SK-N-SH (cell line): Measurements from ENCODE around the gene ADAMTS2.

Experiments
- EZH2phosphoT487 ChIP-seq: fragments of 200-600 bp; sonication (generic); IDR thresholded peaks from 2 replicates; pipeline ENCODE4 v1.6.1; 2017; ENCODE audit warnings: low read depth, mixed run types, mild to moderate bottlenecking, antibody characterized with exemption, moderate library complexity, borderline replicate concordance
- FOXM1 ChIP-seq: IDR thresholded peaks from 2 replicates; pipeline ENCODE4 v1.4.0; 2012; ENCODE audit warnings: low read depth, mild to moderate bottlenecking
- IRF3 ChIP-seq: fragments of 150-350 bp; IDR thresholded peaks from 2 replicates; pipeline ENCODE4 v1.6.1; 2016; ENCODE audit warnings: mild to moderate bottlenecking, low read depth, low read length
- JUND ChIP-seq: IDR thresholded peaks from 2 replicates; pipeline ENCODE4 v1.4.0; 2012
- MAX ChIP-seq: IDR thresholded peaks from 2 replicates; pipeline ENCODE4 v1.4.0; 2012; ENCODE audit warnings: low read depth
- NRF1 ChIP-seq: IDR thresholded peaks from 2 replicates; pipeline ENCODE4 v1.6.1; 2012; ENCODE audit warnings: low read depth, mild to moderate bottlenecking, low read length
- POLR2AphosphoS5 ChIP-seq: IDR thresholded peaks from 2 replicates; pipeline ENCODE4 v1.6.1; 2012; ENCODE audit warnings: low read depth, low read length
- RCOR1 ChIP-seq: fragments of 150-350 bp; IDR thresholded peaks from 2 replicates; pipeline ENCODE4 v1.6.1; 2017; ENCODE audit warnings: antibody characterized with exemption, low read length
- RFX5 ChIP-seq: IDR thresholded peaks from 2 replicates; pipeline ENCODE4 v1.6.1; 2012; ENCODE audit warnings: mild to moderate bottlenecking, improper control_type of control experiment, low read length
- USF2 ChIP-seq: fragments of 150-350 bp; IDR thresholded peaks from 2 replicates; pipeline ENCODE4 v1.6.1; 2017; ENCODE audit warnings: antibody characterized with exemption, low read length, low read depth, borderline replicate concordance
- TF ChIP-seq, protein P1 (sequence below): fragments of 200-600 bp; sonication (generic); IDR thresholded peaks from 2 replicates; pipeline ENCODE4 v1.6.1; 2017; ENCODE audit warnings: antibody characterized with exemption, mild to moderate bottlenecking, moderate library complexity
- TF ChIP-seq, protein P2 (sequence below): IDR thresholded peaks from 2 replicates; pipeline ENCODE4 v1.4.0; 2012; ENCODE audit warnings: low read depth, borderline replicate concordance

DNA sequence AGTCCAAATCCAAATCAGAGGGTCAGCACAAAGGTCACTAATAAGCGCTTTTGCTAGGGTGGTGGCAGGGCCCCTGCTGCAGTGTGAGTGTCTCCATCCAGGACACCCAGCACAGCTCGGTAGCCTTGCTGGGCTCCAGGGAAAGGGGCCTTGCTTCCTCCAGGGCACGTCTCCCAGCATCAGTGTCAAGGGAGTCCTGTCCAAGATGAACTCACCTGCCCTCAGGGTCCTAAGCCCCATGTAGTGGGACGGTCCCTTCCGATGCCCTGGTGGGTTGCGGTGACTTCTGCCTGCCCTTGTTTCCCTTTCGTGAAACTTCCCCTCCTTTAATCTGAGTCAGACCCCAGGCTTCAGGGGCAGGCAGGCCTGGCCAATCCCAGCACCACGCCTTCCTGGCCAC is 183.4 kb downstream of the ADAMTS2 start:
- TF ChIP-seq FOXM1 (no peak), POLR2AphosphoS5 (no peak), NRF1 (no peak), IRF3 (no peak), USF2 (no peak), EZH2phosphoT487 (no peak), MAX (no peak), RCOR1 (no peak), RFX5 (no peak), JUND (no peak)
- TF ChIP-seq, protein P1, sequence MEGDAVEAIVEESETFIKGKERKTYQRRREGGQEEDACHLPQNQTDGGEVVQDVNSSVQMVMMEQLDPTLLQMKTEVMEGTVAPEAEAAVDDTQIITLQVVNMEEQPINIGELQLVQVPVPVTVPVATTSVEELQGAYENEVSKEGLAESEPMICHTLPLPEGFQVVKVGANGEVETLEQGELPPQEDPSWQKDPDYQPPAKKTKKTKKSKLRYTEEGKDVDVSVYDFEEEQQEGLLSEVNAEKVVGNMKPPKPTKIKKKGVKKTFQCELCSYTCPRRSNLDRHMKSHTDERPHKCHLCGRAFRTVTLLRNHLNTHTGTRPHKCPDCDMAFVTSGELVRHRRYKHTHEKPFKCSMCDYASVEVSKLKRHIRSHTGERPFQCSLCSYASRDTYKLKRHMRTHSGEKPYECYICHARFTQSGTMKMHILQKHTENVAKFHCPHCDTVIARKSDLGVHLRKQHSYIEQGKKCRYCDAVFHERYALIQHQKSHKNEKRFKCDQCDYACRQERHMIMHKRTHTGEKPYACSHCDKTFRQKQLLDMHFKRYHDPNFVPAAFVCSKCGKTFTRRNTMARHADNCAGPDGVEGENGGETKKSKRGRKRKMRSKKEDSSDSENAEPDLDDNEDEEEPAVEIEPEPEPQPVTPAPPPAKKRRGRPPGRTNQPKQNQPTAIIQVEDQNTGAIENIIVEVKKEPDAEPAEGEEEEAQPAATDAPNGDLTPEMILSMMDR: no peak
- TF ChIP-seq, protein P2, sequence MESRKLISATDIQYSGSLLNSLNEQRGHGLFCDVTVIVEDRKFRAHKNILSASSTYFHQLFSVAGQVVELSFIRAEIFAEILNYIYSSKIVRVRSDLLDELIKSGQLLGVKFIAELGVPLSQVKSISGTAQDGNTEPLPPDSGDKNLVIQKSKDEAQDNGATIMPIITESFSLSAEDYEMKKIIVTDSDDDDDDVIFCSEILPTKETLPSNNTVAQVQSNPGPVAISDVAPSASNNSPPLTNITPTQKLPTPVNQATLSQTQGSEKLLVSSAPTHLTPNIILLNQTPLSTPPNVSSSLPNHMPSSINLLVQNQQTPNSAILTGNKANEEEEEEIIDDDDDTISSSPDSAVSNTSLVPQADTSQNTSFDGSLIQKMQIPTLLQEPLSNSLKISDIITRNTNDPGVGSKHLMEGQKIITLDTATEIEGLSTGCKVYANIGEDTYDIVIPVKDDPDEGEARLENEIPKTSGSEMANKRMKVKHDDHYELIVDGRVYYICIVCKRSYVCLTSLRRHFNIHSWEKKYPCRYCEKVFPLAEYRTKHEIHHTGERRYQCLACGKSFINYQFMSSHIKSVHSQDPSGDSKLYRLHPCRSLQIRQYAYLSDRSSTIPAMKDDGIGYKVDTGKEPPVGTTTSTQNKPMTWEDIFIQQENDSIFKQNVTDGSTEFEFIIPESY: no peak
